ENCODE results near the gene PAXX. TPM values are rescaled to one million over a fixed set of nuclear protein-coding genes. Genes with fewer than 3 reads are reported as not detected.

PAXX gene
- total RNA-seq, 4 donors from 2014 or later, result 52.3 to 92.4 (median 63.0) TPM

- no peaks in the 10 kb centered on the region for H3K27me3 ChIP-seq
- no peak overlapping the region for H3K27ac ChIP-seq
- TF ChIP-seq POLR2A (IDR thresholded peaks at IDR 0.05) (no peak), CTCF (IDR thresholded peaks at IDR 0.05) (no peak)
- DNase-seq, result no peak
- H3K9me3 ChIP-seq, result no peaks in the 10 kb centered on the region
- H3K4me1 ChIP-seq, result peaks cover 0 to 24% (median 4%) of the 10 kb centered on the region in 4 donors
- no peaks in the 10 kb centered on the region for H3K36me3 ChIP-seq
- H3K4me3 ChIP-seq, result no peak overlapping the region
These were observed 39.8 kb upstream of the PAXX start for GRCh38 chr9:136952321-136952850.

GRCh38 chr9:136952876-136953770, 39.1 kb upstream of the PAXX start:
- Histone ChIP-seq H3K4me3 (no peak overlapping the region), H3K36me3 (no peaks in the 10 kb centered on the region), H3K4me1 (peaks cover 0 to 19% (median 4%) of the 10 kb centered on the region in 4 donors), H3K9me3 (no peaks in the 10 kb centered on the region), H3K27ac (no peak overlapping the region), H3K27me3 (no peaks in the 10 kb centered on the region)
- DNase-seq, result no peak
- TF ChIP-seq POLR2A (IDR thresholded peaks at IDR 0.05), result no peak
- TF ChIP-seq CTCF (IDR thresholded peaks at IDR 0.05), result no peak

GRCh38 chr9:136953771-136954269, 38.4 kb upstream of the PAXX start:
- Histone ChIP-seq H3K36me3 (no peaks in the 10 kb centered on the region), H3K4me1 (peaks cover 0 to 13% (median 4%) of the 10 kb centered on the region in 4 donors), H3K27me3 (no peaks in the 10 kb centered on the region), H3K9me3 (no peaks in the 10 kb centered on the region), H3K27ac (no peak overlapping the region), H3K4me3 (no peak overlapping the region)
- no peak for TF ChIP-seq POLR2A (IDR thresholded peaks at IDR 0.05)
- TF ChIP-seq CTCF (IDR thresholded peaks at IDR 0.05), result no peak
- DNase-seq, result no peak

- no peaks in the 10 kb centered on the region for H3K27me3 ChIP-seq
- no peak for DNase-seq
- peaks cover 0 to 8% (median 2%) of the 10 kb centered on the region in 4 donors for H3K4me1 ChIP-seq
- H3K9me3 ChIP-seq, result no peaks in the 10 kb centered on the region
- TF ChIP-seq CTCF (IDR thresholded peaks at IDR 0.05), result no peak
- TF ChIP-seq POLR2A (IDR thresholded peaks at IDR 0.05), result no peak
- H3K27ac ChIP-seq, result no peak overlapping the region
- H3K36me3 ChIP-seq, result no peaks in the 10 kb centered on the region
- no peak overlapping the region for H3K4me3 ChIP-seq
These were observed 37.7 kb upstream of the PAXX start for GRCh38 chr9:136954270-136955083.

GRCh38 chr9:136955202-136955942, 36.9 kb upstream of the PAXX start:
- TF ChIP-seq CTCF (IDR thresholded peaks at IDR 0.05) (no peak), POLR2A (IDR thresholded peaks at IDR 0.05) (no peak)
- Histone ChIP-seq H3K27ac (no peak overlapping the region), H3K4me1 (peaks cover 0 to 4% (median 2%) of the 10 kb centered on the region in 4 donors), H3K4me3 (no peak overlapping the region), H3K27me3 (no peaks in the 10 kb centered on the region), H3K36me3 (no peaks in the 10 kb centered on the region), H3K9me3 (no peaks in the 10 kb centered on the region)
- no peak for DNase-seq

Data from Peyer's patch (tissue), 4 donors.